H9 (cell line): ENCODE measurements around the gene THRB. TPM values are rescaled to one million over a fixed set of nuclear protein-coding genes. Genes with fewer than 3 reads are reported as not detected.

Experiments used
- DNase-seq: peaks from one replicate; pipeline ENCODE4 v3.0.0-alpha.2; 2017
- H2AFZ ChIP-seq: one replicate; pipeline ENCODE4 v1.6.1; 2013; ENCODE audit warnings: mild to moderate bottlenecking, low read length, control low read depth, moderate library complexity
- H2AK5ac ChIP-seq: 2 replicates; pipeline ENCODE4 v1.6.1; 2013; ENCODE audit warnings: low read length, control low read depth, mixed read lengths; ENCODE audit not compliant: insufficient read length
- H2BK120ac ChIP-seq: one replicate; pipeline ENCODE4 v1.6.1; 2013; ENCODE audit warnings: low read depth, mild to moderate bottlenecking, low read length, control low read depth, inconsistent platforms; ENCODE audit not compliant: poor library complexity, severe bottlenecking
- H2BK12ac ChIP-seq: 2 replicates; pipeline ENCODE4 v1.6.1; 2013; ENCODE audit warnings: low read length, control low read depth, mixed read lengths, low read depth; ENCODE audit not compliant: insufficient read length
- H2BK15ac ChIP-seq: 2 replicates; pipeline ENCODE4 v1.6.1; 2013; ENCODE audit warnings: low read depth, low read length, control low read depth
- H2BK20ac ChIP-seq: one replicate; pipeline ENCODE4 v1.6.1; 2013; ENCODE audit warnings: low read depth, mild to moderate bottlenecking, low read length, control low read depth, inconsistent platforms; ENCODE audit not compliant: poor library complexity, severe bottlenecking
- H2BK5ac ChIP-seq: 2 replicates; pipeline ENCODE4 v1.6.1; 2013; ENCODE audit warnings: low read length, control low read depth, mixed read lengths; ENCODE audit not compliant: insufficient read length
- H3K14ac ChIP-seq: 2 replicates; pipeline ENCODE4 v1.6.1; 2013; ENCODE audit warnings: low read length, control low read depth; ENCODE audit not compliant: insufficient read depth
- H3K18ac ChIP-seq: 2 replicates; pipeline ENCODE4 v1.6.1; 2013; ENCODE audit warnings: low read depth, mild to moderate bottlenecking, mixed read lengths, low read length, control low read depth; ENCODE audit not compliant: insufficient read length
- H3K23ac ChIP-seq: 2 replicates; pipeline ENCODE4 v1.6.1; 2013; ENCODE audit warnings: low read length, control low read depth, mixed read lengths, low read depth; ENCODE audit not compliant: insufficient read length
- H3K23me2 ChIP-seq: 2 replicates; pipeline ENCODE4 v1.6.1; 2013; ENCODE audit warnings: low read depth, mild to moderate bottlenecking, mixed read lengths, low read length, control low read depth; ENCODE audit not compliant: insufficient read length, poor library complexity, severe bottlenecking
- H3K27ac ChIP-seq: 2 replicates; pipeline ENCODE4 v1.5.1; 2013; ENCODE audit warnings: low read length, control low read depth, mixed read lengths, low read depth; ENCODE audit not compliant: insufficient read length
- H3K27me3 ChIP-seq: 2 replicates; pipeline ENCODE4 v1.6.1; 2013; ENCODE audit warnings: low read length, control low read depth, inconsistent platforms; ENCODE audit not compliant: insufficient read depth
- H3K4ac ChIP-seq: 2 replicates; pipeline ENCODE4 v1.6.1; 2013; ENCODE audit warnings: low read depth, mild to moderate bottlenecking, control low read depth, inconsistent platforms, low read length, moderate library complexity
- H3K4me1 ChIP-seq: 2 replicates; pipeline ENCODE4 v1.6.1; 2013; ENCODE audit warnings: low read length, control low read depth, inconsistent platforms; ENCODE audit not compliant: insufficient read depth
- H3K4me2 ChIP-seq: 2 replicates; pipeline ENCODE4 v1.6.1; 2013; ENCODE audit warnings: low read length, control low read depth, mixed read lengths; ENCODE audit not compliant: insufficient read length, insufficient read depth
- H3K56ac ChIP-seq: 2 replicates; pipeline ENCODE4 v1.6.1; 2013; ENCODE audit warnings: low read depth, mild to moderate bottlenecking, mixed read lengths, low read length, control low read depth; ENCODE audit not compliant: insufficient read length
- H3K79me1 ChIP-seq: 2 replicates; pipeline ENCODE4 v1.6.1; 2013; ENCODE audit warnings: low read depth, mild to moderate bottlenecking, moderate library complexity, low read length, control low read depth, inconsistent platforms; ENCODE audit not compliant: insufficient read depth, poor library complexity, severe bottlenecking
- H3K79me2 ChIP-seq: 2 replicates; pipeline ENCODE4 v1.6.1; 2013; ENCODE audit warnings: low read length, control low read depth, inconsistent platforms; ENCODE audit not compliant: insufficient read depth
- H3K9ac ChIP-seq: 2 replicates; pipeline ENCODE4 v1.6.1; 2013; ENCODE audit warnings: low read length, control low read depth, mixed read lengths; ENCODE audit not compliant: insufficient read length; ENCODE audit errors: extremely low read depth
- H3K9me3 ChIP-seq: one replicate; pipeline ENCODE4 v1.6.1; 2013; ENCODE audit warnings: low read depth, low read length, inconsistent platforms; ENCODE audit not compliant: control insufficient read depth
- H3T11ph ChIP-seq: one replicate; pipeline ENCODE4 v1.6.1; 2013; ENCODE audit warnings: mild to moderate bottlenecking, low read length, control low read depth, inconsistent platforms
- H4K20me1 ChIP-seq: one replicate; pipeline ENCODE4 v1.6.1; 2013; ENCODE audit not compliant: control insufficient read depth, insufficient read length, insufficient read depth
- H4K5ac ChIP-seq: 2 replicates; pipeline ENCODE4 v1.6.1; 2013; ENCODE audit warnings: low read depth, mild to moderate bottlenecking, mixed read lengths, low read length, control low read depth; ENCODE audit not compliant: insufficient read length
- H4K8ac ChIP-seq: replicated peaks from 2 replicates; pipeline ENCODE4 v1.6.1; 2013; ENCODE audit warnings: low read length, control low read depth, mixed read lengths, low read depth; ENCODE audit not compliant: insufficient read length
- H4K91ac ChIP-seq: 2 replicates; pipeline ENCODE4 v1.6.1; 2013; ENCODE audit warnings: low read depth, mild to moderate bottlenecking, moderate library complexity, mixed read lengths, low read length, control low read depth; ENCODE audit not compliant: insufficient read length
- H3K27ac Mint-ChIP-seq, 3 experiments: 2 replicates in 2 of 3; 3 replicates in 1 of 3; pipeline ENCODE4 v1.8.0; 2020 to 2021; ENCODE audit warnings: mixed read lengths in 3 of 3, mild to moderate bottlenecking in 1 of 3, moderate library complexity in 1 of 3
- H3K27me3 Mint-ChIP-seq: 2 replicates; pipeline ENCODE4 v1.8.0; 2021; ENCODE audit warnings: low read depth, mild to moderate bottlenecking, moderate library complexity, mixed read lengths
- H3K36me3 Mint-ChIP-seq, 3 experiments: 2 replicates in 2 of 3; 3 replicates in 1 of 3; pipeline ENCODE4 v1.8.0; 2020 to 2021; ENCODE audit warnings: low read depth in 3 of 3, mixed read lengths in 3 of 3; ENCODE audit not compliant: insufficient read depth in 1 of 3
- H3K4me1 Mint-ChIP-seq, 2 experiments: 2 replicates each; pipeline ENCODE4 v1.8.0; 2020; ENCODE audit warnings: mixed read lengths in 2 of 2
- H3K4me3 Mint-ChIP-seq, 2 experiments: 2 replicates in 1 of 2; 3 replicates in 1 of 2; pipeline ENCODE4 v1.8.0; 2020 to 2021; ENCODE audit warnings: mild to moderate bottlenecking in 2 of 2, mixed read lengths in 2 of 2, moderate library complexity in 1 of 2
- H3K9me3 Mint-ChIP-seq, 2 experiments: 2 replicates in 1 of 2; 3 replicates in 1 of 2; pipeline ENCODE4 v1.8.0; 2020; ENCODE audit warnings: mild to moderate bottlenecking in 2 of 2, mixed read lengths in 2 of 2, moderate library complexity in 1 of 2
- CTCF ChIP-seq: fragments of 200-600 bp; sonication (generic); conservative IDR thresholded peaks from 3 replicates; pipeline ENCODE4 v1.8.0; 2021; ENCODE audit warnings: antibody characterized with exemption, mild to moderate bottlenecking
- WGBS: extraction: QIAGEN DNeasy Blood & Tissue Kit; methylation state at CpG from one replicate; pipeline ENCODE4 v1.1.7; 2013; ENCODE audit warnings: missing lambda C conversion rate, low lambda C conversion rate, mixed read lengths; ENCODE audit not compliant: insufficient read length; ENCODE audit errors: extremely low coverage; 5-methylcytosine and 5-hydroxymethylcytosine counted together
- total RNA-seq: library from RNA; stranded (reverse); gene quantifications from 2 replicates; pipeline ENCODE4 v1.2.1, GENCODE V29; 2021

Gene THRB
- total RNA-seq, 1 experiment from 2014 or later: 8.6 TPM

GRCh38 chr3:24168977-24169376 is 325.7 kb downstream of the THRB start:
- no peak for DNase-seq
- Histone ChIP-seq H3K79me1 (no peaks in the 10 kb centered on the region), H3K18ac (no peak overlapping the region), H3K56ac (no peak overlapping the region), H3K79me2 (no peaks in the 10 kb centered on the region), H4K8ac (no peak overlapping the region), H3K14ac (no peak overlapping the region), H2BK12ac (no peak overlapping the region), H3K9ac (no peak overlapping the region), H2BK120ac (no peak overlapping the region), H4K5ac (no peak overlapping the region), H4K91ac (no peak overlapping the region), H3K4ac (no peak overlapping the region), H3K23ac (no peak overlapping the region), H4K20me1 (no peaks in the 10 kb centered on the region), H3K9me3 (no peaks in the 10 kb centered on the region), H3K23me2 (no peaks in the 10 kb centered on the region), H3K27me3 (no peaks in the 10 kb centered on the region), H2AFZ (no peak overlapping the region), H3K4me1 (peaks cover 9% of the 10 kb centered on the region), H2AK5ac (no peak overlapping the region), H3K27ac (no peak overlapping the region), H3K4me2 (no peak overlapping the region), H2BK5ac (no peak overlapping the region), H3T11ph (no peak overlapping the region), H2BK20ac (no peak overlapping the region), H2BK15ac (no peak overlapping the region)
- no CpG with 5 or more reads among the region's 3 CpGs for WGBS
- no peak for TF ChIP-seq CTCF
- Mint-ChIP-seq H3K4me3 (no peak overlapping the region), H3K9me3 (no peaks in the 10 kb centered on the region), H3K27ac (no peak overlapping the region), H3K36me3 (no peaks in the 10 kb centered on the region), H3K4me1 (peaks cover 22 to 25% of the 10 kb centered on the region in 2 experiments), H3K27me3 (no peaks in the 10 kb centered on the region)
